ENCODE data around the gene STK32B. TPM values are rescaled to one million over a fixed set of nuclear protein-coding genes. Genes with fewer than 3 reads are reported as not detected.

Gene STK32B
- total and polyA plus RNA-seq, 2 experiments from 2014 or later: 0.71 to 2.3 TPM

GRCh38 chr4:5257086-5257485 is 205.8 kb downstream of the STK32B start:
- Mint-ChIP-seq H3K9me3 (no peaks in the 10 kb centered on the region), H3K4me1 (no peaks in the 10 kb centered on the region), H3K27me3 (ENCODE audit: insufficient read depth, low read depth, poor library complexity) (peaks cover 3% of the 10 kb centered on the region), H3K4me3 (no peak overlapping the region), H3K36me3 (ENCODE audit: low read depth) (no peaks in the 10 kb centered on the region), H3K27ac (no peak overlapping the region)
- H3K27ac ChIP-seq (ENCODE audit: low read depth): no peak overlapping the region
- H4K20me1 ChIP-seq (replicated peaks; ENCODE audit: insufficient read depth): no peaks in the 10 kb centered on the region
- no peaks in the 10 kb centered on the region for H3K27me3 ChIP-seq (ENCODE audit: insufficient read depth)
- DNase-seq (ENCODE audit: low spot score) (no peak), ATAC-seq (no peak)
- no peaks in the 10 kb centered on the region for H3F3A ChIP-seq (replicated peaks; ENCODE audit: low read depth)
- TF ChIP-seq JUNB (IDR thresholded peaks at IDR 0.05; ENCODE audit: unreplicated experiment) (no peak), CREB1 (CRISPR knock-in tag; IDR thresholded peaks at IDR 0.05; ENCODE audit: low read depth) (no peak), EZH2phosphoT487 (IDR thresholded peaks at IDR 0.05; ENCODE audit: unreplicated experiment) (no peak), ZNF114 (CRISPR knock-in tag; IDR thresholded peaks at IDR 0.05) (no peak), ZNF462 (CRISPR knock-in tag; IDR thresholded peaks at IDR 0.05) (no peak), EZH2 (IDR thresholded peaks at IDR 0.05; ENCODE audit: low read depth, unreplicated experiment) (no peak), POLR2AphosphoS5 (IDR thresholded peaks at IDR 0.05; ENCODE audit: low read depth) (no peak), NANOG (IDR thresholded peaks at IDR 0.05; ENCODE audit: borderline replicate concordance) (no peak), ETS1 (IDR thresholded peaks at IDR 0.05) (no peak), ZNF331 (CRISPR knock-in tag; IDR thresholded peaks at IDR 0.05; ENCODE audit: low read depth) (no peak), STAT1 (IDR thresholded peaks at IDR 0.05; ENCODE audit: unreplicated experiment) (no peak)
- TF ChIP-seq, protein P1, sequence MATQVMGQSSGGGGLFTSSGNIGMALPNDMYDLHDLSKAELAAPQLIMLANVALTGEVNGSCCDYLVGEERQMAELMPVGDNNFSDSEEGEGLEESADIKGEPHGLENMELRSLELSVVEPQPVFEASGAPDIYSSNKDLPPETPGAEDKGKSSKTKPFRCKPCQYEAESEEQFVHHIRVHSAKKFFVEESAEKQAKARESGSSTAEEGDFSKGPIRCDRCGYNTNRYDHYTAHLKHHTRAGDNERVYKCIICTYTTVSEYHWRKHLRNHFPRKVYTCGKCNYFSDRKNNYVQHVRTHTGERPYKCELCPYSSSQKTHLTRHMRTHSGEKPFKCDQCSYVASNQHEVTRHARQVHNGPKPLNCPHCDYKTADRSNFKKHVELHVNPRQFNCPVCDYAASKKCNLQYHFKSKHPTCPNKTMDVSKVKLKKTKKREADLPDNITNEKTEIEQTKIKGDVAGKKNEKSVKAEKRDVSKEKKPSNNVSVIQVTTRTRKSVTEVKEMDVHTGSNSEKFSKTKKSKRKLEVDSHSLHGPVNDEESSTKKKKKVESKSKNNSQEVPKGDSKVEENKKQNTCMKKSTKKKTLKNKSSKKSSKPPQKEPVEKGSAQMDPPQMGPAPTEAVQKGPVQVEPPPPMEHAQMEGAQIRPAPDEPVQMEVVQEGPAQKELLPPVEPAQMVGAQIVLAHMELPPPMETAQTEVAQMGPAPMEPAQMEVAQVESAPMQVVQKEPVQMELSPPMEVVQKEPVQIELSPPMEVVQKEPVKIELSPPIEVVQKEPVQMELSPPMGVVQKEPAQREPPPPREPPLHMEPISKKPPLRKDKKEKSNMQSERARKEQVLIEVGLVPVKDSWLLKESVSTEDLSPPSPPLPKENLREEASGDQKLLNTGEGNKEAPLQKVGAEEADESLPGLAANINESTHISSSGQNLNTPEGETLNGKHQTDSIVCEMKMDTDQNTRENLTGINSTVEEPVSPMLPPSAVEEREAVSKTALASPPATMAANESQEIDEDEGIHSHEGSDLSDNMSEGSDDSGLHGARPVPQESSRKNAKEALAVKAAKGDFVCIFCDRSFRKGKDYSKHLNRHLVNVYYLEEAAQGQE (IDR thresholded peaks at IDR 0.05; ENCODE audit: unreplicated experiment): no peak
- TF ChIP-seq, protein P2, sequence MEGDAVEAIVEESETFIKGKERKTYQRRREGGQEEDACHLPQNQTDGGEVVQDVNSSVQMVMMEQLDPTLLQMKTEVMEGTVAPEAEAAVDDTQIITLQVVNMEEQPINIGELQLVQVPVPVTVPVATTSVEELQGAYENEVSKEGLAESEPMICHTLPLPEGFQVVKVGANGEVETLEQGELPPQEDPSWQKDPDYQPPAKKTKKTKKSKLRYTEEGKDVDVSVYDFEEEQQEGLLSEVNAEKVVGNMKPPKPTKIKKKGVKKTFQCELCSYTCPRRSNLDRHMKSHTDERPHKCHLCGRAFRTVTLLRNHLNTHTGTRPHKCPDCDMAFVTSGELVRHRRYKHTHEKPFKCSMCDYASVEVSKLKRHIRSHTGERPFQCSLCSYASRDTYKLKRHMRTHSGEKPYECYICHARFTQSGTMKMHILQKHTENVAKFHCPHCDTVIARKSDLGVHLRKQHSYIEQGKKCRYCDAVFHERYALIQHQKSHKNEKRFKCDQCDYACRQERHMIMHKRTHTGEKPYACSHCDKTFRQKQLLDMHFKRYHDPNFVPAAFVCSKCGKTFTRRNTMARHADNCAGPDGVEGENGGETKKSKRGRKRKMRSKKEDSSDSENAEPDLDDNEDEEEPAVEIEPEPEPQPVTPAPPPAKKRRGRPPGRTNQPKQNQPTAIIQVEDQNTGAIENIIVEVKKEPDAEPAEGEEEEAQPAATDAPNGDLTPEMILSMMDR (conservative IDR thresholded peaks at IDR 0.05; ENCODE audit: low read depth in 2 of 2): no peak
- no peaks in the 10 kb centered on the region for H3K9me2 ChIP-seq (ENCODE audit: insufficient read depth)
- H2AFZ ChIP-seq: no peak overlapping the region
- no peak overlapping the region for H3K4me3 ChIP-seq
- no peaks in the 10 kb centered on the region for H3K79me2 ChIP-seq (replicated peaks; ENCODE audit: insufficient read depth)
- H3K4me1 ChIP-seq (ENCODE audit: insufficient read depth): no peaks in the 10 kb centered on the region
- H3K4me2 ChIP-seq: no peak overlapping the region
- no peaks in the 10 kb centered on the region for H3K36me3 ChIP-seq (ENCODE audit: insufficient read depth)
